GM19099 (cell line): ENCODE data around the gene TGOLN2.

ENCODE experiments used
- POLR2A ChIP-seq: IDR thresholded peaks from 3 replicates; pipeline ENCODE4 v1.6.1; 2011; ENCODE audit warnings: low read depth; ENCODE audit not compliant: insufficient read length; ENCODE audit errors: extremely low read depth

TGOLN2 gene

DNA sequence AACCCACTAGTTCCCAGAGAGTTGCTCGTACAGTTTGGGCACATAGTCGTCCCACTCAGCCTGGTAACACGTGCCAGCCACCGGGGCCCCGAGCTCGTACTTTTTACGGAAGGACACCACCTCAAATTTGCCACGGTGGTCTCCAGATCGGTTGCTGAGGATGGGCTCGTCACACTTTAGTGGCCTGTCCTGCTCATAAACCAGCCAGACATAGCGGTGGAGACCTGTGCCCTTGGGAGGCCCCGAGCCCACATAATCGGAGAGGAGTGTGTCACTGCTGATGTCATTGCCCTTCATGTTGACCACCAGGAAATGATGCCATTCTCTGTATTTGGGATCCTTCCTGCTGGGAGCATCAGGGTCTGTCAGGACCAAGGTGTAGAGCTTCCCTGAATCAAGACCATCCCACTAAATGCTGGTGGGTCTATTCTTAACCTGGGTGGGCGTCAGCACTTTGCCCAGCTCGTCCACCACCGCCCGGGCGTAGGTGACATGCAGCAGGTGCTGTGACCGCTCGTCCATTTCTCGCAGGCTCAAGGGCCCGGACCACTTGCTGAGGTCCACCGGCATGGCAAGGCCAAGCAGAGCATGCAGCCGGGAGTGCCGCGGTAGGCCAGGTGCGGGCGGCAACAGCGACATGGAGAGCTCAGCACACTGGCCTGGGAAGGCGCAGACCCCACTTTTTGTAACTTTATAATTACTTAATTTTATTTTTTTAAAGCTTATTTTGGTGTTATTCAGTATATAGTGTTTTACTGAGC lies 13.7 kb upstream of the TGOLN2 start:
- TF ChIP-seq POLR2A = no peak

DNA sequence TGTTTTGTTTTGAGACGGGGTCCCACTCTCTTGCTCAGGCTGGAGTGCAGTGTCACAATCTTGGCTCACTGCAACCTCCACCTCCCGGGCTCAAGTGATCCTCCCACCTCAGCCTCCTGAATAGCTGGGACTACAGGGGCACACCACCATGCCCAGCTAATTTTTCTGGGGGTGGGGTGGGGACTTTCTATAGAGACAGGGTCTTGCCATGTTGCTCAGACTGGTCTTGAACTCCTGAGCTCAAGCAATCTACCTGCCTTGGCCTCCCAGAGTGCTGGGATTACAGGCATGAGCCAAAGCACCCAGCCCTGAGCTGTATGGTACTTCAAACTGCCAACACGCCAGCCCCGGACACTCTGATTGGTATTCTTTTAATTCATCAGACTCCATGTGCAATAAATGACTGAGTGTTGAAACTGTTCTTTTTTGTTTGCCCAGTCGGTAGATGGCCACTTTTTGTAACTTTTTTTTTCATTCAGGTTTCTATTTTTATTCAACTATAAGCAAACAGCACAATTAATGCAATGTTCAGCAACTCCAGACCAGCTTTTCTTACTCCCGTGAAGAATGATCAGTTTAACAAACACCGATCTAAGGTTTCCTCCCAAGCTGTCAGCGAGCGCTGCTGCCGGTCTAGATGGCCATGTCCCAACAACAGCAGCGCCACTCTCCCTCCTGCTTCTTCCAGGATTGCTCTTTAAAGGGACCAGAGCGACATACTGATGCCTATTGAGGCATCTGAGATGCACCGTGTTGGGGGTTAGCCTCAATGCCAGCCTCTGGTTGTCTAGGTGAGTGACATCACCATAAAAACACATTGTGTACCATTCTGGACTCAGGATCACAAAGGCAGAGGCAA lies 12.5 kb upstream of the TGOLN2 start:
- TF ChIP-seq POLR2A = no peak

DNA sequence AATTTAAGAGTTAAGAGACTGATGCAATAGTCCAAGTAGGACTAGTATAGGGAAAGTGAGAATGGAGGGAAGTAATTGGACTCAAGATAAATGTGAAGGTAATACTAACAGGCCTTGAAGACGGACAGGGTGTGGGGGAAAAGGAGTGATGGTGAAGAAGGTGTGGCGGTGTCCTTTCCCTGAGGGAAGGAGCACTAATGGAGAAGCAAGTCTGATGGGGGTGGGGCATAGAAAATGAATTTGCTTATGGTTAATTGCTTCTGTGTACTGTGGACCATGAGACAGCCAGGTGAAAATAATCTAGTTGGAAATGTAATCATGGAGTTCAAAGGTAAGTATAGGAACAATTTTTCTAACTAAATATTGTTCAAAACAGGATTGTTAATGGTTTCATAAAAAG lies 7.1 kb upstream of the TGOLN2 start:
- no peak for TF ChIP-seq POLR2A

DNA sequence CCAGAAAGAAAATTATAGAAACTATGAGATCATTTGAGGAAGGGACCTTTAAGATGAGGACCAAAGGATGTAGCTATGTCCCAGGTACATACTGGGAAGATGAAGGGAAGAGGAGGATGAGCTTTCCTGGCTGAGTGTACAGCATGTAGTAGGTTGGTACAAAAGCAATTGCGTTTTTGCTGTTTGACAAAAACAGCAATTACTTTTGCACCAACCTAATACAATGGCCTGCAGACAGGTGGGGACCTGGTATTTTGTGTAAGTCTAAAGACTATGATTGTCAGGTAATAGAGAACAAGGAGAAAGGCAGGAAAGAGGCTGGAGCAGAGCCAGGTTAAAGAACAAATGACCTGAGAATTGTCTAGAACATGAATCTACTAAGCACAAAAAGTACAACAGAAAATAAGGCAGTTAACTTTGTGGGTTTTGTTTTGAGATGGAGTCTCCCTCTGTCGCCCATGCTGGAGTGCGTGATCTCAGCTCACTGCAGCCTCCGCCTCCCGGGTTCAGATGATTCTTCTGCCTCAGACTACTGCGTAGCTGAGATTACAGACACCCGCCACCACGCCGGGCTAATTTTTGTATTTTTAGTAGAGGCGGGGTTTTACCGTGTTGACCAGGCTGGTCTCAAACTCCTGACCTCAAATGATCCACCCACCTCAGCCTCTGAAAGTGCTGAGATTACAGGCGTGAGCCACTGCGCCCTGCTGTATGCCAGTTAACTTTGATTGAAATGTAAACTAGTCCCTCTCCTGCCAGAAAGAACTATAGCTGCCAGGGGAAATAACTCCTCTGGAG lies 3.2 kb upstream of the TGOLN2 start:
- no peak for TF ChIP-seq POLR2A

DNA sequence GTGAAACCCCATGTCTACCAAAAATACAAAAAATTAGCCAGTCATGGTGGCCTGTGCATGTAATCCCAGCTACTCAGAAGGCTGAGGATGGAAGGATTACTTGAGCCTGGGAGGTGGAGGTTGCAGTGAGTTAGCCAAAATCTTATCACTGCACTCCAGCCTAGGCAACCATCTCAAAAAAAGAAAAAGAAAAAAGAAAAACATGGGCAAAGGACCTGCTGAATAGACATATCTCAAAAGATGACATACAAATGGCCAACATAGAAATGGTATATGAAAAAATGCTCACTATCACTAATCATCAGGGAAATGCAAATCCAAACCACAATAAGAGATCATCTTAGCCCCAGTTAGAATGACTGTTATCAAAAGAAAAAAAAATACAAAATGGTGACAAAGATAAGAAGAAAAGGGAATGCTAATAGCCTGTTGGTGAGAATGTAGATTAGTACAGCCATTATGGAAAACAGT lies 1.4 kb upstream of the TGOLN2 start:
- TF ChIP-seq POLR2A = no peak

DNA sequence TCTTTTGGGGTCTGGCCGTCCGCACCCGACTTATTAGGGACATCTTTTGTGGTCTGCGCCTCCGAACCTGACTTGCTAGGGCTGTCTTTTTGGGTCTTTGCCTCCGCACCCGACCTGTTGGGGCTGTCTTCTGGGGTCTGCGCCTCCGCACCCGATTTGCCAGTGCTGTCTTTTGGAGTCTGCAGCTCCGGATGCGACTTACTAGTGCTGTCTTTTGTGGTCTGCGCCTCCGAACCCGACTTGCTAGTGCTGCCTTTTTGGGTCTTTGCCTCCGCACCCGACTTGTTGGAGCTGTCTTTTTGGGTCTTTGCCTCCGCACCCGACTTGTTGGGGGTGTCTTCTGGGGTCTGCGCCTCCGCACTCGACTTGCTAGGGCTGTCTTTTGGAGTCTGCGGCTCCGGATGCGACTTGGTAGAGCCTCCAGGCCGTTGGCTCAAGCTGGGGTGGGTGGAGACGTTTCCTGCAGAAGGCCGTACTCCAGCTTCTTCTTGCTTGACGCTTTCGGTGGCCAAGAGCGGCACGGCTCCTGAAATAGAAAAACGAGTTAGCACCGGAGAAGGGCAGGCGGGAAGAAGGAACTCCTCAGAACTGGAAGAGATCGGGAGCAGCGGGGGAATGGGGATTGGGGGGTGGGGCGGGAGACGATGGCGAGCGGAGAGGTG lies 498 bp downstream of the TGOLN2 start:
- no peak for TF ChIP-seq POLR2A

DNA sequence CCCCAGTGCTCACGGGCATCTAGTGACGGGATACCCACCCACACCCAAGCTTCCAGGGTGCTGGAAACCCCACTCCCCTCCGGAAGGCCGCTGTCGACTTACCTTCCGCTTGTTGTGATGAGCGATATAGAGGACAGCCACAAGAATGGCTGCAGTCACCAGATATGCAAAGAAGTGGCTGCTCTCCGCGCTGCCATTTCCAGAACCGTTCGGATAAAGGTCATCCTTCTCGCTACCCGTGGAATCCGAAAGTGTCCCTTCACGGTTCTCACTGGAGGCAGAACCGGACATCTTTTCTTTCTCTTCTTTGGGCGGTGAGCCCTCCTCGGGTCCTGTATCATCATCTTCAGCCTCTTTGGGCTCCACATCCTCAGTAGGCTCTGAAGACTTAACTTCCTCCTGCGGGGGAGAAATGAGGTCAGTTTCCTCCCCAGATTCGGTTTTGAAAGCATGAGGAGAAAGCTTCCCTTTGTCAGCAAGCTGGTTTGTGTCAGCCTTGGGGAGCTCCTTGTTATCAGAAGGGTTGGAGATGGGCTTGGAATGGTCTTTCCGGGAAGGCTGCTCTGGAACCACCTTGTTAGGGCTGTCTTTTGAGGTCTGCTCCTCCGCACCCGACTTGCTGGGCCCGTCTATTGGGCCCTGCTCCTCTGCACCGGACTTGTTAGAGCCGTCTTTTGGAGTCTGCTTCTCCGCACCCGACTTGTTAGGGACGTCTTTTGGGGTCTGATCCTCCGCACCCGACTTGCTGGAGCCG lies 1.2 kb downstream of the TGOLN2 start:
- TF ChIP-seq POLR2A = no peak

DNA sequence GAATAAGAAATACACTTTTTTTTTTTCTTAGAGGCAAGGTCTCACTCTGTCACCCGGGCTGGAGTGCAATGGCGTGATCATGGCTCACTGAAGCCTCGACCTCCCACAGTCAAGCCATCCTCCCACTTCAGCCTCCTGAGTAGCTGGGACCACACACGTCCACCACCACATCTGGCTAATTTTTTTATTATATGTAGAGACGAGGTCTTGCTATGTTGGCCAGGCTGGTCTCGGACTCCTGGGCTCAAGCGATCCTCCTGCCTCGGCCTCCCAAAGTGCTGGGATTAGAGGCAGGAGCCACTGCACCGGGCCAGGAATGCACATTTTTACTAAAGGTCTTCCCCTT lies 2.4 kb downstream of the TGOLN2 start:
- TF ChIP-seq POLR2A = no peak

DNA sequence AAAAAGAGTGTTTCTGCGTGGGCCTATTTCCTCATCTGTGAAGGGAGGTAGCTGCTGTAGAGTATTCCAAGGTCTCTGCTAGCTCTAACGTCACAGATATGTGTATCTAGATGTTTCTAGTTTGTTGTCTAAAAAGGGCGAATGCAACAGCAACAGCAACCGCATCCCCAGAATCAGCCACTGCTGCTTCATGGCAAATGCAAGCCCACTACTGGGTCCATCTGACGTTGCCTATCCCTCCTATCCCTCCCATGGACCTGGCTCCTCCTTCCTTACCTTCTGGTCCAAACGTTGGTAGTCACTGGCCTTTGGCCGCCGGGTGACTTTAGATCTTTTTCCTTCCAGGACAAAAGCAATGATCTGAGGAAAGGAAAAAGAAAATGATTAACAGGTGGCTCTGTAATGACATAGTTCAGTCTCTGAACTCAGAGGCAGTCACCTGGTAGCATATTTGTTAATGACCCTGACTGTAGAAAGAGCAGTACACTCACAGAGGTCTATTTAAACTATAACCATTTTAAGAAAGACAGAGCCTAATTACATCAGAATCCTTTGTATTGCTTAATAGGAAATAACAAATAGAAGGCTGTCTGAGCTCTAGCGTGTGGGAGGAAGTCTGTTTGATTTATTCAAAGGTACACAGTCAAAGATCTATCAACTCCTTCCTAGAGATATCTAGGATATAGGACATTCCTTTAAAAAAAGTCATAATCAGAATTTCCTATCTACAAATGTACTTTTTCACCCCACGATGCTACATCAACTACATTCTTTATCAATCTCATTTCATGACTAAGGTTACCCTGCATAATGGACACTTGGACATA lies 2.9 kb downstream of the TGOLN2 start:
- TF ChIP-seq POLR2A = no peak

DNA sequence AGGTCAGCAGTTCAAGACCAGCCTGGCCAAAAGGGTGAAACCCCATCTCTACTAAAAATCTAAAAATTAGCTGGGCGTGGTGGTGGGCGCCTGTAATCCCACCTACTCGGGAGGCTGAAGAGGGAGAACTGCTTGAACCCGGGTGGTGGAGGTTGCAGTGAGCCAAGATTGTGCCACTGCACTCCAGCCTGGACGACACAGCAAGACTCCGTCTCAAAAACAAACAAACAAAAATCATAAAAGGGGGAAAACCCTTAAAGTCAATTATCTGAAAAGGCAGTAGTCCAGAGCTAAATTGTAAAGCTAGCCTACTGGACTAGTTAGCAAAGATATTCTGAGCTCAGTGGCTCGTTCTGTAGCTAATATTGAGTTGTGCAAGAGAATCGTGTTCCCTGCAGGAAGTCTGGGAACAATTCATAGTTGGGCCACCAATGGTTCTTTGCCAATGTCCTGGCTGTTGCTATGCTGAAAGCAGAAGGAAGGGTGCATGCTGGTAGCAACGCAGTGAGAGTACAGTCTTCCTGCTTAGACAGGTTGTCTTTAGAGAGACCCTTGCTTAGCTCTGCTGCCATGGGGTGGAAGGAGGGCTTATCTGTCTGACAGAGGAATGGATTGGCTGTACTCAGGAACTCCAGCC lies 4.3 kb downstream of the TGOLN2 start:
- TF ChIP-seq POLR2A = no peak

DNA sequence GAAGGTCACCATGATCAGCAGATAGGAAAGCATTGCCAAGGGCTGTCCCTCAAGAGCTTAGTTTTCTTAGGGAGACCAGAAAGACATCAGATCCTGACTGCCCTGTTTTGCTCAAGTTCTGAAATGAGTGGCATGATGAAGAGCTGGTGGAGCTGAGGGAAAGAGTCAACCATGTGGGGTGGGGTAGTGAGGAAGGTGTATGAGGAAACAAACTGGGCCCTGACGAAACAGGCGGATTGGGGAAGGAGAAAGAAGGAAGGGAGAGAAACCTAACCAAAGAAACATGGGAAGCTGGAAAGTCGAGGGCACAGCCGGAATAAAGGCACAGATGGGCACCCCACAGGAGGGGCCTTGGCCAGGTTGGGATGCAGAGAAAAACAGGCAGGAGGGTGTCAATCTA lies 8.0 kb downstream of the TGOLN2 start:
- no peak for TF ChIP-seq POLR2A

DNA sequence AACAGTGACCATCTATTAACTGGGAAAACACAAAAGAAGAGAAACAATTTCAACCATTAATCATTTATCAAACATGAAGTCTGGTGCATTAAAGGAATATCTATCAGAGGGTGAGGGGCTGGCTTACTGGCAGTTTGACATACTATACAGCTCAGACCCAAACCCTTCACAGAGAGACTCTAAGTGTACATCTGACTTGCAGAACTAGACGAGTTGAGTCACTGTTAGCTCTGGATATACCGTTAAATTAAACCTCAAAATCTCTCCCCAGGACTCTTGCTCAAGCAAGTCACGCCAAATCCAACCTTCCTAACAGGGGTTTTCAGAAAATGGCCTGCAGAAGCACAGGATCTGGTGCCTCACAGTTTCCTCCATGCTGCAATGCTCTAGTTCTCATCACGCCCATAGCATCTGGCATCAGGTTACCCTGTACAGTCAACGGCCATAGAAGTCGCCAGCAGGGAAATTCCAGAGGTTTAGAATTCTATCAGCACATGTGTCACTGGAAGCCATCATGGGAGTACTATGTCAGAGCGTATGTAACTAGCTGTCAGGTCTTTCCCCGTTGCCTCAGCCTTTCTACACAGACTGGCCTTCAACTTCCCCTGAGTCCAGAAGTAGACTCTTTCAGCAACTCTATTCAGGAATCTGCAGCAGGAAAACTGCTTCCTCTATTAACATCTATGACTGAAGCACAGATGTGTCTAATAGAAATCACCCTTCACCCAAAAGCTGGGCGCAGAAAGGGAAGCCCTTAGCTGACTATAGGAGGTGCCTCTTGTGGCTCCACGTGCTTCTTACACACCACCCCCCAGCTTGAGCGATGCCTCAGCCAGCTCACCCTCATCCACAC lies 9.3 kb downstream of the TGOLN2 start:
- no peak for TF ChIP-seq POLR2A

DNA sequence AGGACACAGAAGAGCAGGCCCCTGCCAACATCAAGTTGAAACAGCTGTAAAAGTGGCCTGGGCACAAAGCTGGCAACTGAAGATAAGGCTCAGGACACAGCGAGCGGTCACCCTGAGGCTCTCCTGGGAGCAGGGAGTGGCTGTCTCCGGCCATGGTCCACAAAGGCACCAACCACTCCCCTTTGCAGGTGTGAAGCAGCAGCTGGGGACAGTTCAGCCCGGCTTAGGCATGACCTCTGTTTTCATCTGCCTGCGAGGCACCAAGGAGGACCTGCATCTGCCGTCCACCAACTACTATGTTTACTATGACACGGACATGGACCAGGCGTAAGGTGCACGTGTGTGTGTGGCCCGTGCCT lies 12.9 kb downstream of the TGOLN2 start:
- TF ChIP-seq POLR2A = no peak

DNA sequence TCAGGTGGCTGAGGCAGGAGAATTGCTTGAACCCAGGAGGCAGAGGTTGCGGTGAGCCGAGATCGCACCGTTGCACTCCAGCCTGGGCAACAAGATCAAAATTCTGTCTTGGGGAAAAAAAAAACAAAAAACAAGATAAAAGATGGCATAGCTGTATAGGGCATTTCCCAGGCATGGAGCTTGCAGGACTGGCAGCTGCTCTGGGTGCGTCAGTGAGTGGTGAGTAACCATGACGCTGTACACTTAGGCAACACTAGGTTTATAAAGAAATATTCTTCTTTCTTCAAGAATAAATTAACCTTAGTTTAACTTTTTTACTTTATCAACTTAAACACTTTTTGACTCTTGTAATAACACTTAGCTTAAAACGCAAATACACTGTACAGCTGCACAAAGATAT lies 15.4 kb downstream of the TGOLN2 start:
- TF ChIP-seq POLR2A = no peak
